ENCODE results near the gene LRBA. TPM values are rescaled to one million over a fixed set of nuclear protein-coding genes. Genes with fewer than 3 reads are reported as not detected.

Gene LRBA
- polyA plus RNA-seq, 2 of the 4 experiments (the other 2 are of a cell fraction) = 10.7 to 25.1 TPM

GRCh38 chr4:150722908-150723362 is 292.1 kb downstream of the LRBA start:
- Histone ChIP-seq H3K27ac (peak overlapping the region in 1 of 2 experiments; percentile 62; a peak in 1 of 6 replicates), H3K4me2 (no peak overlapping the region; the same call in 2 of the 3 replicates), H3K4me1 (peaks cover 7% of the 10 kb centered on the region; the same call in 1 of the 3 replicates), H3K4me3 (no peak overlapping the region), H3K9me3 (no peaks in the 10 kb centered on the region)
- ChIA-PET POLR2A (no interaction called here), CTCF (no interaction called here)
- ATAC-seq (peak; percentile 39 to 69; a peak in 4 of 6 replicates), FAIRE-seq (no peak), DNase-seq (ENCODE audit: low read depth in 1 of 2, low spot score in 1 of 2) (peak in 1 of 2 experiments; percentile 40)
- TF ChIP-seq USF2 (IDR thresholded peaks at IDR 0.05) (no peak), HOXB13 (CRISPR knock-in tag; IDR thresholded peaks at IDR 0.05; ENCODE audit: low read depth) (no peak), HES2 (IDR thresholded peaks at IDR 0.05) (no peak), KDM5A (IDR thresholded peaks at IDR 0.05) (no peak), JUNB (IDR thresholded peaks at IDR 0.05) (no peak), RFX5 (IDR thresholded peaks at IDR 0.05) (no peak), EP300 (IDR thresholded peaks at IDR 0.05) (no peak), NFE2L2 (conservative IDR thresholded peaks at IDR 0.05; ENCODE audit: low read length) (no peak), HMGXB4 (CRISPR knock-in tag; IDR thresholded peaks at IDR 0.05; ENCODE audit: borderline replicate concordance) (no peak), ESRRA (IDR thresholded peaks at IDR 0.05; ENCODE audit: borderline replicate concordance, low read length) (no peak)
- 43% methylated on average over 3 of the region's 6 CpGs for WGBS (ENCODE audit: missing lambda C conversion rate)

GRCh38 chr4:150720973-150721518 is 294.0 kb downstream of the LRBA start:
- POLR2A ChIA-PET = no interaction called here
- no peak for FAIRE-seq

GRCh38 chr4:150717952-150718351 is 297.1 kb downstream of the LRBA start:
- H3K9me3 ChIP-seq = no peaks in the 10 kb centered on the region
- ChIA-PET POLR2A (no interaction called here), CTCF (no interaction called here)
- 91% methylated on average over 1 of the region's 1 CpG for WGBS (ENCODE audit: missing lambda C conversion rate)
- no peak for FAIRE-seq
- TF ChIP-seq RARB (CRISPR knock-in tag; IDR thresholded peaks at IDR 0.05) (no peak), BCL3 (IDR thresholded peaks at IDR 0.05) (no peak), CEBPB (IDR thresholded peaks at IDR 0.05) (no peak), KDM1A (IDR thresholded peaks at IDR 0.05; ENCODE audit: low read depth) (no peak), HMGXB4 (CRISPR knock-in tag; IDR thresholded peaks at IDR 0.05; ENCODE audit: borderline replicate concordance) (no peak), MYC (IDR thresholded peaks at IDR 0.05; ENCODE audit: borderline replicate concordance, low read length) (no peak), EHF (CRISPR knock-in tag; IDR thresholded peaks at IDR 0.05) (no peak), HES2 (IDR thresholded peaks at IDR 0.05) (no peak)
- no peak overlapping the region for H3K27ac ChIP-seq
- no peak overlapping the region for H3K4me2 ChIP-seq
- peaks cover under 1% of the 10 kb centered on the region; the same call in 1 of the 3 replicates for H3K4me1 ChIP-seq
- DNase-seq (ENCODE audit: low read depth in 1 of 2, low spot score in 1 of 2) = no peak
- ATAC-seq = no peak
- no peak overlapping the region for H3K4me3 ChIP-seq

More at GRCh38 chr4:150720973-150721518, 294.0 kb downstream of the LRBA start:
- H3K4me1 ChIP-seq = peaks cover 7% of the 10 kb centered on the region; the same call in 1 of the 3 replicates
- no peak overlapping the region for H3K4me3 ChIP-seq
- 92% methylated on average over 2 of the region's 2 CpGs for WGBS (ENCODE audit: missing lambda C conversion rate)
- no peak overlapping the region; a peak in 1 of 6 replicates for H3K27ac ChIP-seq
- DNase-seq (ENCODE audit: low read depth in 1 of 2, low spot score in 1 of 2) (no peak), ATAC-seq (no peak)
- TF ChIP-seq POLR2A (IDR thresholded peaks at IDR 0.05; ENCODE audit: low read length) = no peak
- CTCF ChIA-PET = no interaction called here
- no peaks in the 10 kb centered on the region for H3K9me3 ChIP-seq
- H3K4me2 ChIP-seq = no peak overlapping the region

Measured in A549 (cell line).